Keratinocyte (primary cell): ENCODE measurements around the gene ACP1.

Experiments
- CTCF ChIP-seq, 3 experiments: IDR thresholded peaks in 1 of 3; conservative IDR thresholded peaks in 1 of 3; optimal IDR thresholded peaks in 1 of 3; 2 replicates in 2 of 3; 3 replicates in 1 of 3; pipeline versions ENCODE3 to v1.5.1; 2011; ENCODE audit warnings: low read length in 3 of 3, mild to moderate bottlenecking in 3 of 3, moderate library complexity in 2 of 3, control low read depth in 1 of 3, inconsistent platforms in 1 of 3; ENCODE audit not compliant: insufficient read depth in 2 of 3; ENCODE audit errors: extremely low read depth in 1 of 3
- EZH2 ChIP-seq: IDR thresholded peaks from one replicate; pipeline ENCODE4 v1.6.1; 2012; ENCODE audit warnings: inconsistent platforms, mild to moderate bottlenecking, low read length, moderate library complexity

- no peak for TF ChIP-seq CTCF (optimal IDR thresholded peaks at IDR 0.05 in 1 of 3, IDR thresholded peaks at IDR 0.05 in 1 of 3, conservative IDR thresholded peaks at IDR 0.05 in 1 of 3; ENCODE audit: extremely low read depth in 1 of 3, insufficient read depth in 2 of 3, low read length in 3 of 3)
- TF ChIP-seq EZH2 = no peak
These were observed 24.1 kb downstream of the ACP1 start for GRCh38 chr2:288758-289361.
